MM.1S (cell line): Measurements from ENCODE around the gene INPP4B.

Experiments used
- CTCF ChIP-seq: fragments of 300-600 bp; sonication (generic); IDR thresholded peaks from 2 replicates; pipeline ENCODE4 v1.5.1; 2016; ENCODE audit warnings: antibody characterized with exemption, low read length, mixed read lengths
- EZH2phosphoT487 ChIP-seq: fragments of 300-600 bp; sonication (generic); IDR thresholded peaks from 2 replicates; pipeline ENCODE4 v1.6.1; 2018; ENCODE audit warnings: antibody characterized with exemption, low read length

GRCh38 chr4:142168181-142168580, 677.9 kb downstream of the INPP4B start:
- TF ChIP-seq CTCF = no peak
- no peak for TF ChIP-seq EZH2phosphoT487
